Activated T-helper 1 cell treated with anti-CD3 and anti-CD28 coated beads, Interleukin-12 subunit alpha, Interleukin-12 subunit beta, Interleukin-2, Interleukin-4 antibody, amounts not matched to agents 30 ng/mL and 10 ng/mL and 1 ng/mL, durations not matched to agents 14 hours and 24 hours and 36 hours (primary cell): ENCODE data around the gene IL37. TPM values are rescaled to one million over a fixed set of nuclear protein-coding genes. Genes with fewer than 3 reads are reported as not detected.
"Not testable (repeated sequence)": the region's sequence is repeated elsewhere in the genome, so short reads cannot be mapped to it uniquely, and the experiment has no call there.

Experiments used
- DNase-seq: peaks from one replicate; pipeline ENCODE4 v3.0.0; 2021; ENCODE audit warnings: low spot score
- H3K27ac Mint-ChIP-seq: one replicate; pipeline ENCODE4 v1.8.0; 2021; ENCODE audit warnings: mild to moderate bottlenecking, mixed read lengths
- H3K27me3 Mint-ChIP-seq: one replicate; pipeline ENCODE4 v1.8.0; 2022; ENCODE audit warnings: mild to moderate bottlenecking, moderate library complexity, mixed read lengths; ENCODE audit not compliant: insufficient read depth
- H3K36me3 Mint-ChIP-seq: one replicate; pipeline ENCODE4 v1.8.0; 2021; ENCODE audit warnings: low read depth, mixed read lengths
- H3K4me1 Mint-ChIP-seq: one replicate; pipeline ENCODE4 v1.8.0; 2021; ENCODE audit warnings: low read depth, mixed read lengths
- H3K4me3 Mint-ChIP-seq: one replicate; pipeline ENCODE4 v1.8.0; 2021; ENCODE audit warnings: mild to moderate bottlenecking, moderate library complexity, mixed read lengths
- H3K9me3 Mint-ChIP-seq: one replicate; pipeline ENCODE4 v1.8.0; 2021; ENCODE audit warnings: mixed read lengths
- intact Hi-C: fragments of 100-400 bp; cut with micrococcal nuclease; formaldehyde crosslinking; loops from one replicate; pipeline ENCODE4 v1.15.1; 2024
- total RNA-seq: library from RNA; stranded (reverse); gene quantifications from 2 replicates; pipeline ENCODE4 v1.2.3, GENCODE V29; 2022

Gene IL37
- total RNA-seq, 1 donor from 2014 or later: not detected

DNA sequence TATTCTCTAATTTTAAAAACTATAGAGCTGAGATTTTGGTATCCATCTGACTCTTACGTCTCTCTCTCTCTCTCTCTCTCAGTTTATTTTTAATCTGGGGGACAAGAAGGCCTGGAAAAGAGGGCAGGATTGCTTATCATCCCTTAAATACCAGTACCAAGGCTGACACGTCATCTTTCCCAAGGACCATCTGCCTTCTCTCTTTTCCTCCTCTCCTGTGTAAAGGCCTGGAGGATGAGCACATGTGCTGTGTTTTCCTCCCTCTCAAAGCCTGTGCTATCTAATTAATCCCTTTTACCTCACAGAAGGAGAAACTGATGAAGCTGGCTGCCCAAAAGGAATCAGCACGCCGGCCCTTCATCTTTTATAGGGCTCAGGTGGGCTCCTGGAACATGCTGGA lies 7.3 kb downstream of the IL37 start:
- no peak for DNase-seq
- H3K27me3 Mint-ChIP-seq: peaks cover 8% of the 10 kb centered on the region
- no peaks in the 10 kb centered on the region for H3K9me3 Mint-ChIP-seq
- H3K4me3 Mint-ChIP-seq: no peak overlapping the region
- intact Hi-C loops: loop anchor here (5.0 kb wide), 1 partner anchor 111 kb away; no protein-coding TSS in a partner anchor
- H3K4me1 Mint-ChIP-seq: peaks cover 50% of the 10 kb centered on the region
- no peak overlapping the region for H3K27ac Mint-ChIP-seq
- H3K36me3 Mint-ChIP-seq: no peaks in the 10 kb centered on the region

DNA sequence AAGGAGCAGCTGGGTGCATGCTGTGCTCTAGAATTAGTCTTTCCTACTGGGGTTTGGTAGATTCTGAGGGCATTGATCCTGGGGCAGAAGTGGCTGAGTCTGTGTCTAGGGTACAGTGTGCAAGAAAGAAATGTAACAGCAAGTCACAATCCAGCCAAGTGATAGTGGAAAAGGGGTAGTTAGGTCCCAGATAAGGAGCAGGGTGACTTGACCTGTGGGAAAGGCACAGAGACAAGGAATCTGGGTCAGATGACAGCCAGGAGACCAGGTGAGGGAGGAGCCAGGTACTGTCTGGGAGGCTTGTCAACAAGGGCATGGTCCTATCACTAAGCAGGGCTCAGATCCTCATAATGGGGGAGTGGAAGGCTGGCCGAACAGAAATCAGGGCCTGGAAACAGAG lies 8.1 kb downstream of the IL37 start:
- Mint-ChIP-seq H3K9me3 (no peaks in the 10 kb centered on the region), H3K27me3 (peaks cover 8% of the 10 kb centered on the region), H3K4me3 (no peak overlapping the region), H3K36me3 (no peaks in the 10 kb centered on the region), H3K4me1 (peaks cover 50% of the 10 kb centered on the region), H3K27ac (peak overlapping the region; percentile 2)
- DNase-seq: no peak
- intact Hi-C loops: loop anchor here (5.0 kb wide), 1 partner anchor 112 kb away; no protein-coding TSS in a partner anchor

DNA sequence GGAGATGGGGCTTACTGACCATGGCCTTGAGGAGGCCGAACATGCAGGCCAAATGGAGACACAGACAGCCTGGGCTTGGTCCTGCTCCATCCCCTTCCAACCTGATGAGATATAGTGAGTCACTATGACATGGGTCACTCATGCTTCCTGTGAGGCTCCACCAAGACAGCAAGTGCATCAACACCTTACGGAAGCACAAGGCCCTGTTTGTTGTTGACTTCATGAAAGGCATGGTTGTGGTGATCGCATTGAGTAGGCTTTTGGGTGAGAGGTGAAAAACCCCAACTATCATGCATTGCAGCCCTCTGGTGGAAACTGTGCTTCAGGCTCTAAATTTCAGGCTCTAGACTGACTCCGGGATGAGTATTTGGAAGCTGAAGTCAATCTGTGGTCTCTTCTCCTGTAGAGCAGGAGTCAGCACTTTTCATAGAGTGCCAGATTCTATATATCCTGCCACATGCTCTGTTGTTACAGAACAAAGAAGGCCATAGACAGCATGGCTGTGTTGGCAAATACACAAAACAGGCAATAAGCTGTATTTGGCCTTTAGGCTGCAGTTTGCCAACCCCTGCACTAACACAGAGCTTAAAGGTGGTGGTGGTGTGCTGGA lies 10.1 kb downstream of the IL37 start:
- intact Hi-C loops: loop anchor here (1.0 kb wide), 2 partner anchors 40 to 215 kb away; no protein-coding TSS in a partner anchor
- H3K9me3 Mint-ChIP-seq: no peaks in the 10 kb centered on the region
- H3K4me1 Mint-ChIP-seq: peaks cover 35% of the 10 kb centered on the region
- H3K4me3 Mint-ChIP-seq: no peak overlapping the region
- peaks cover 8% of the 10 kb centered on the region for H3K27me3 Mint-ChIP-seq
- DNase-seq: peak; percentile 38
- peak overlapping the region; percentile 88 for H3K27ac Mint-ChIP-seq
- no peaks in the 10 kb centered on the region for H3K36me3 Mint-ChIP-seq

DNA sequence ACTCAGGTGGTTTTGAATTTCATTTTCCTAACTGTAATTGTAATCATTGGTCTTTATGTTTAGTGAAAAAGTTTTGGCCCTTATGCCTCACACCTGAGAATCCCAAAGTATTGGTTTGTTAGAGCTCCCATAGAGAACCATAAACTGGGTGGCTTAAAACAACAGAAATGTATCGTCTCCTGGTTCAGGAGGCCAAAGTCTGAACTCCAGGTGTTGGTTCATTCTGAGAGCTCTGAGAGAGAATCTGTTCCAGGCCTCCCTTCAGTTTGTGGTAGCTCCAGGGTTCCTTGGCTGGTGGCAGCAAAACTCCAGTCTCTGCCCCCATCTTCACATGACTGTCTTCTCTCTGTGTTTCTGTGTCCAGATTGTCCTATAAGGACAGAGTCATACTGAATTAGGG lies 11.0 kb downstream of the IL37 start:
- Mint-ChIP-seq H3K36me3 (no peaks in the 10 kb centered on the region), H3K4me1 (peaks cover 25% of the 10 kb centered on the region), H3K9me3 (no peaks in the 10 kb centered on the region), H3K27ac (no peak overlapping the region), H3K27me3 (peaks cover 9% of the 10 kb centered on the region), H3K4me3 (no peak overlapping the region)
- DNase-seq: no peak
- intact Hi-C loops: loop anchor here (1.0 to 2.0 kb wide), 3 partner anchors 37 to 216 kb away; no protein-coding TSS in a partner anchor

DNA sequence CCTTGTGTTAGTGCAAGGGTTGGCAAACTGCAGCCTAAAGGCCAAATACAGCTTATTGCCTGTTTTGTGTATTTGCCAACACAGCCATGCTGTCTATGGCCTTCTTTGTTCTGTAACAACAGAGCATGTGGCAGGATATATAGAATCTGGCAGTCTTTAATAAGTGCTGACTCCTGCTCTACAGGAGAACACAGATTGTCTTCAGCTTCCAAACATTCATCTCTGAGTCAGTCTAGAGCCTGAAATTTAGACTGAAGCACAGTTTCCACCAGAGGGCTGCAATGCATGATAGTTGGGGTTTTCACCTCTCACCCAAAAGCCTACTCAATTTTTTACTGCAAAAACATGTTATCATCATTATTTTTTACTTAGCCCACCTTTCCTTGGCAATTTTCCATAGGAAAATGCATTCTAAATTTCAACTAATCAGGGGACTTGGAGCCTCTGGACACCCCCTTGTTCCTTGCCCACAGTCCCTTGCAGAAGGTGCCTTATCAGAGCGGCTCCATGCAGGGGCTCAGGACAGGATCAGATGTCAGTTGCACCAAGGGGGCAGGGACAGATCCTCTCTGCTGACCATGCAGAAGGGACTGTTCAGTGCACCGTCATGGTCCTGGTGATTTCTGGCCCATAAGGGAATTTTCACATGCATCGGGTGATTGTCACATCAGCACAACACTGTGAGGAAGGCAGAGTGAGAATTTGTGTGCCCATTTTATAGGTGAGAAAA lies 12.4 kb downstream of the IL37 start:
- no peak overlapping the region for H3K4me3 Mint-ChIP-seq
- H3K9me3 Mint-ChIP-seq: no peaks in the 10 kb centered on the region
- DNase-seq: no peak
- H3K36me3 Mint-ChIP-seq: no peaks in the 10 kb centered on the region
- peaks cover 8% of the 10 kb centered on the region for H3K27me3 Mint-ChIP-seq
- intact Hi-C loops: loop anchor here (2.0 kb wide), 1 partner anchor 35 kb away; no protein-coding TSS in a partner anchor
- H3K27ac Mint-ChIP-seq: no peak overlapping the region
- peaks cover 19% of the 10 kb centered on the region for H3K4me1 Mint-ChIP-seq

DNA sequence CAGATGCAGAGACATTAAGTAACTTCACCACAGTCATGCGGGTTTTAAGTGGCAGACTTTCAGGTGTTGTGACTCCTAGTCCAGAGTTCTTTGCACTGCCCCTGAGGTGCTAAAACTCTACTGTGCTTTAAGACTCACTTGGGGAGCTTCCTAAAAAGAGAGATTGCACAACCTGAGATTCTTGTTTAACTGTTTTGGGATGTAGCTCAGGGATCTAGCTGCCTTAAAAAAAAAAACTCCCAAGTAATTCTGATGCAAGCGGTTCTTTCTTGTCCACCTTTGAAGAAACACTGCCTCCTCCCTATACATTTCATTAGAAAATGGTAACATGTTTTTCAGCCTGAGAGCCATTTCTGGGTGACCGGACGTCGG lies 13.0 kb downstream of the IL37 start:
- no peak overlapping the region for H3K27ac Mint-ChIP-seq
- no peak overlapping the region for H3K4me3 Mint-ChIP-seq
- H3K9me3 Mint-ChIP-seq: no peaks in the 10 kb centered on the region
- no peak for DNase-seq
- H3K4me1 Mint-ChIP-seq: peaks cover 19% of the 10 kb centered on the region
- intact Hi-C loops: loop anchor here (2.0 kb wide), 1 partner anchor 35 kb away; no protein-coding TSS in a partner anchor
- no peaks in the 10 kb centered on the region for H3K36me3 Mint-ChIP-seq
- peaks cover 8% of the 10 kb centered on the region for H3K27me3 Mint-ChIP-seq

DNA sequence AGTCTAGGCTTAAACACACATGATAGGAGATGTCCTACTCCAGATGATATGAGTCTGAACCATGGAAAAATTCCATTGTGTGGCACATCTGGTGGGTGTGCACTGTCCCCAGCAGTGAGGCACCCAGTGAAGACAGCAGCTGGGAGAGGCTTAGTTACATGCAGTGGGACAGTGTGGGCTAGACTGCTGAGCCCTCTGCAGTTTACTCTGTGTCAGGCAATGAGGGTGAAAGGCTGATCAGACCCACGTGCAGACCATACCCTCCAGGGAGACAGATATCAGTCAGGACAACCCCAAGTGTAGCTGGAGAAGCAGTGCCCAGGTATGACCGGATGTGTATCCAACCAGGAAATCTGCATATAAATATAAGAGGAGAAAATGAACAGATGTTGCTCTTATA lies 13.4 kb downstream of the IL37 start:
- intact Hi-C loops: no loop called here

DNA sequence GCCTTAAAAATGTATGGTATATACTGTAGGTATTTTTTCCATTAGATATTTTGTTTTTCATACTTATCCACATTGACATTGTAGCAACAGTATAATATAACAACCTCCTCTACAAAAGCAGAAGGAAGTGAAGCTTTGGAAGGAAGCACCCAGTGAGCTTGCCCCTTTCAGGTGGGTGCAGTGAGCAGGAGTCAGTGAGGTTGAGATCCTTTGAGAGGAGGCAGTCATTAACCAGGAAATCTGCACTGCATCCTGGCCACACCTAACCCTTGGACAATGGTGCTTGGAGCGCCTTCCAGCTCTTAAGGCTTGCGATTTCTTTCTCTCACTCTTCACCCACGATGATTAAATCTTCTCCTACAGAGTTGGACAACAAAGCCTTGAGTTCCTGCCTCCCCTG lies 13.9 kb downstream of the IL37 start:
- Mint-ChIP-seq H3K4me1 (peaks cover 19% of the 10 kb centered on the region), H3K36me3 (no peaks in the 10 kb centered on the region), H3K27ac (no peak overlapping the region), H3K27me3 (peaks cover 5% of the 10 kb centered on the region), H3K4me3 (no peak overlapping the region), H3K9me3 (no peaks in the 10 kb centered on the region)
- intact Hi-C loops: no loop called here
- no peak for DNase-seq

More for the DNA sequence above, 13.4 kb downstream of the IL37 start:
- peaks cover 19% of the 10 kb centered on the region for H3K4me1 Mint-ChIP-seq
- peaks cover 5% of the 10 kb centered on the region for H3K27me3 Mint-ChIP-seq
- no peak overlapping the region for H3K4me3 Mint-ChIP-seq
- H3K9me3 Mint-ChIP-seq: no peaks in the 10 kb centered on the region
- no peak overlapping the region for H3K27ac Mint-ChIP-seq
- DNase-seq: no peak
- no peaks in the 10 kb centered on the region for H3K36me3 Mint-ChIP-seq

DNA sequence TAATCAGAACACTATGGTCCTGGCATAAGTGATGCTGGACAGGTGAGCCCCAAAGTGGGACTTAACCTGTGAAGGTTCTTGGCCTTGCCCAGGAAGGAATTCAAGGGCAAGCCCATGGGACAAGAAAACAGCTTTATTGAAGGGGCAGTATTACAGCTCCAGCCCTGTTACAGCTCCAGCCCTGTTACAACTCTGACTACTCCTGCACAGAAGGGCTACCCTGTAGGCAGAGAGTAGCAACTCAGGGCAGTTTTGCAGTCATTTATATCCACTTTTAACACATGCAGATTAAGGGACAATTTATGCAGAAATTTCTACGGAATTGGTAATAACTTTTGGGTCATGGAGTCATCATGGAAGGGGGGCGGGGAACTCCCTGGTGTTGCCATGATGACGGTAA lies 15.7 kb downstream of the IL37 start:
- intact Hi-C loops: no loop called here
- peaks cover 9% of the 10 kb centered on the region for H3K4me1 Mint-ChIP-seq
- H3K27me3 Mint-ChIP-seq: peaks cover 7% of the 10 kb centered on the region
- no peak overlapping the region for H3K4me3 Mint-ChIP-seq
- no peak for DNase-seq
- H3K9me3 Mint-ChIP-seq: no peaks in the 10 kb centered on the region
- H3K27ac Mint-ChIP-seq: no peak overlapping the region
- no peaks in the 10 kb centered on the region for H3K36me3 Mint-ChIP-seq

DNA sequence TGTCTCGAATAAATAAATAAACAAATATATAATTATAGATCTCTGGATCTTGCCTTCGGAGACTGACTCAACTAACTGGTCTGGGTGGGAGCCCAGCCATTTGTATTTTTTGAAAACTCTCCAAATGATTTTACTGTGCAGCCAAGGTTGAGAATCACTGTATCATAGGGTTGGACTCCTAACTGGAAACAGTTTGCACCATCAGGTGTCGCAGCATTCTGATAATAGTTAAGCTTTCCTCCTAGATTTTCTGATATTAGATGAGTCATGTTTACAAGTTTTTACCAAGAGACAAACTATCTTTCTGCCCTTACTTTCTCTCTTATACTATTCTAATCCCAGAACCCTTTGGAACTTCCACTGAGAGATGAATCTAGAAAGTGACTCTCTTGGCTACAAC lies 16.8 kb downstream of the IL37 start:
- intact Hi-C loops: no loop called here
- DNase-seq: no peak
- Mint-ChIP-seq H3K9me3 (no peaks in the 10 kb centered on the region), H3K4me1 (peaks cover 2% of the 10 kb centered on the region), H3K27me3 (peaks cover 10% of the 10 kb centered on the region), H3K36me3 (no peaks in the 10 kb centered on the region), H3K27ac (no peak overlapping the region), H3K4me3 (no peak overlapping the region)

DNA sequence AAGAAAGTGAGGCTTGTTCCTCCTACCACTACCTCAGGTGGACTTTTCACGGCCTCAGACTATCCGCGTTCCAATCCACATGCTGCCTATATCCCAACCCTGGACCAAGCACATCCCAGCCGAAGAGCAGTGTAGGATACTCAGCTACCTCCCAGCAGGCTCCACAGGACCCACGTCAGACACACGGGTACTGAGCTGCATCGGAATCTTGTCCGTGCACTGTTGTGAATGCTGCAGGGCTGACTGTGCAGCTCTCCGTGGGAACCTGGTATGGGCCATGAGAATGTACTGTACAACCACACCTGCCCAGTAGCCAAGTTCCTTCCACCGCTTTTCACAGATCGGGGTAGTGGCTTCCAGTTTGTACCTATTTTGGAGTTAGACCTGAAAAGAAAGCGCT lies 22.3 kb downstream of the IL37 start:
- H3K4me3 Mint-ChIP-seq: no peak overlapping the region
- H3K9me3 Mint-ChIP-seq: no peaks in the 10 kb centered on the region
- no peaks in the 10 kb centered on the region for H3K4me1 Mint-ChIP-seq
- peaks cover 21% of the 10 kb centered on the region for H3K27me3 Mint-ChIP-seq
- no peak overlapping the region for H3K27ac Mint-ChIP-seq
- intact Hi-C loops: no loop called here
- DNase-seq: no peak
- no peaks in the 10 kb centered on the region for H3K36me3 Mint-ChIP-seq

DNA sequence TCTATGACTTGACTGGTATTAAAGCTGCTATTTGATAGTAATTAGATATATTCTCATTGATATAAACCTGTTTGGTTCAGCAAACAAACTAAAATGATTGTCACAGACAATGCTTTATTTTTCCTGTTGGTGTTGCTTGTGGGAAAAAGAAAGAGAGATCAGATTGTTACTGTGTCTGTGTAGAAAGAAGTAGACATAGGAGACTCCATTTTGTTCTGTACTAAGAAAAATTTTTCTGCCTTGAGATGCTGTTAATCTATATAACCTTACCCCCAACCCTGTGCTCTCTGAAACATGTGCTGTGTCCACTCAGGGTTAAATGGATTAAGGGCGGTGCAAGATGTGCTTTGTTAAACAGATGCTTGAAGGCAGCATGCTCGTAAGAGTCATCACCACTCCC lies 23.2 kb downstream of the IL37 start:
- peaks cover 28% of the 10 kb centered on the region for H3K27me3 Mint-ChIP-seq
- H3K27ac Mint-ChIP-seq, H3K4me3 Mint-ChIP-seq, H3K4me1 Mint-ChIP-seq, DNase-seq, H3K9me3 Mint-ChIP-seq, intact Hi-C loops, H3K36me3 Mint-ChIP-seq: not testable (repeated sequence)

DNA sequence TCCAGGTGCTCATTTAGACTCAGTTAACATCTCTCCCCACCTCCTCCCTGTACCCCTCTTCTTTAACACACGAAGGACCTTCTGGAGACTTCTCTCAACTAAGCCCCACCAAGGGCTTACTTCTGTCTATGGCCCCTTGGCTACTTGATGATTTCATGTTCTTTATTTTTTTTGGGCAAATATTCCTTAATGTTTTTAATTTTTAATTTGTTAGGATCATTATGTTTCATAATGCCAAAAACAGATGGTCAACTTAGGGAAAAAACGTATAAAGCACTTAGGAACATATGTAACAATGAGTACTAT lies 25.9 kb downstream of the IL37 start:
- no peak for DNase-seq
- Mint-ChIP-seq H3K27me3 (peaks cover 35% of the 10 kb centered on the region), H3K4me3 (no peak overlapping the region), H3K27ac (no peak overlapping the region), H3K4me1 (peaks cover 7% of the 10 kb centered on the region), H3K36me3 (no peaks in the 10 kb centered on the region), H3K9me3 (no peaks in the 10 kb centered on the region)
- intact Hi-C loops: no loop called here
